GM23338 (cell line): ENCODE measurements around the gene ATG4C. TPM values are rescaled to one million over a fixed set of nuclear protein-coding genes. Genes with fewer than 3 reads are reported as not detected.
A peak's percentile ranks its signal among the peaks of the same experiment; 100 is the strongest.

Experiments
- ATAC-seq: fragments of 200-7000 bp; cut with Tn5 transposase; 3 replicates; pipeline ENCODE4 v1.9.1; 2020
- DNase-seq: peaks from one replicate; pipeline ENCODE4 v3.0.0-alpha.2; 2015; ENCODE audit warnings: low spot score
- H2AFZ ChIP-seq: fragments of 200-600 bp; sonication (generic); 2 replicates; pipeline ENCODE4 v1.8.0; 2016; ENCODE audit warnings: antibody characterized with exemption, mild to moderate bottlenecking, moderate library complexity
- H3F3A ChIP-seq: fragments of 200-600 bp; sonication (generic); replicated peaks from 2 replicates; pipeline ENCODE4 v1.8.0; 2017; ENCODE audit warnings: antibody characterized with exemption, mixed run types, low read depth
- H3K27ac ChIP-seq: fragments of 200-600 bp; sonication (generic); 2 replicates; pipeline ENCODE4 v1.6.1; 2016; ENCODE audit warnings: low read depth
- H3K27me3 ChIP-seq: fragments of 200-600 bp; sonication (generic); 2 replicates; pipeline ENCODE4 v1.8.0; 2016; ENCODE audit warnings: mild to moderate bottlenecking, mixed run types, moderate library complexity; ENCODE audit not compliant: insufficient read depth
- H3K36me3 ChIP-seq: fragments of 200-600 bp; sonication (generic); 2 replicates; pipeline ENCODE4 v1.8.0; 2016; ENCODE audit warnings: mild to moderate bottlenecking; ENCODE audit not compliant: insufficient read depth
- H3K4me1 ChIP-seq: fragments of 200-600 bp; sonication (generic); 2 replicates; pipeline ENCODE4 v1.8.0; 2016; ENCODE audit warnings: mild to moderate bottlenecking, moderate library complexity; ENCODE audit not compliant: insufficient read depth
- H3K4me2 ChIP-seq: fragments of 200-600 bp; sonication (generic); 2 replicates; pipeline ENCODE4 v1.7.1; 2017; ENCODE audit warnings: mixed run types
- H3K4me3 ChIP-seq: fragments of 200-600 bp; sonication (generic); 2 replicates; pipeline ENCODE4 v1.6.1; 2016; ENCODE audit warnings: mixed run types
- H3K79me2 ChIP-seq: fragments of 200-600 bp; sonication (generic); replicated peaks from 2 replicates; pipeline ENCODE4 v1.8.0; 2017; ENCODE audit warnings: mild to moderate bottlenecking; ENCODE audit not compliant: insufficient read depth
- H3K9me2 ChIP-seq: fragments of 200-600 bp; sonication (generic); 2 replicates; pipeline ENCODE4 v1.8.0; 2017; ENCODE audit not compliant: insufficient read depth
- H4K20me1 ChIP-seq: fragments of 200-600 bp; sonication (generic); replicated peaks from 2 replicates; pipeline ENCODE4 v1.8.0; 2017; ENCODE audit warnings: mild to moderate bottlenecking; ENCODE audit not compliant: insufficient read depth
- H3K27ac Mint-ChIP-seq: 2 replicates; pipeline ENCODE4 v1.8.0; 2020; ENCODE audit warnings: inconsistent platforms, mild to moderate bottlenecking, moderate library complexity, mixed read lengths
- H3K27me3 Mint-ChIP-seq: 3 replicates; pipeline ENCODE4 v1.8.0; 2022; ENCODE audit warnings: low read depth, mild to moderate bottlenecking, moderate library complexity, mixed read lengths, inconsistent platforms; ENCODE audit not compliant: insufficient read depth, poor library complexity
- H3K36me3 Mint-ChIP-seq: 3 replicates; pipeline ENCODE4 v1.8.0; 2021; ENCODE audit warnings: low read depth, mild to moderate bottlenecking, inconsistent platforms, moderate library complexity, mixed read lengths
- H3K4me1 Mint-ChIP-seq: 3 replicates; pipeline ENCODE4 v1.8.0; 2020; ENCODE audit warnings: mild to moderate bottlenecking, inconsistent platforms, mixed read lengths
- H3K4me3 Mint-ChIP-seq: 3 replicates; pipeline ENCODE4 v1.8.0; 2021; ENCODE audit warnings: moderate library complexity, mild to moderate bottlenecking, inconsistent platforms, mixed read lengths
- H3K9me3 Mint-ChIP-seq: 3 replicates; pipeline ENCODE4 v1.8.0; 2020; ENCODE audit warnings: moderate library complexity, mild to moderate bottlenecking, inconsistent platforms, mixed read lengths
- CREB1 ChIP-seq: fragments of 250-450 bp; sonication (Bioruptor Pico); IDR thresholded peaks from 2 replicates; pipeline ENCODE4 v1.5.0; 2020; ENCODE audit warnings: low read depth, mild to moderate bottlenecking, moderate library complexity
- EZH2 ChIP-seq: fragments of 200-600 bp; sonication (generic); IDR thresholded peaks from one replicate; pipeline ENCODE4 v1.8.0; 2017; ENCODE audit warnings: antibody characterized with exemption, mild to moderate bottlenecking, low read depth; ENCODE audit not compliant: unreplicated experiment
- JUNB ChIP-seq: IDR thresholded peaks from one replicate; pipeline ENCODE4 v1.6.1; 2016; ENCODE audit warnings: antibody characterized with exemption; ENCODE audit not compliant: unreplicated experiment
- NANOG ChIP-seq: IDR thresholded peaks from 2 replicates; pipeline ENCODE4 v1.6.1; 2016; ENCODE audit warnings: antibody characterized with exemption, borderline replicate concordance
- POLR2AphosphoS5 ChIP-seq: IDR thresholded peaks from 2 replicates; pipeline ENCODE4 v1.6.1; 2016; ENCODE audit warnings: antibody characterized with exemption, low read depth
- REST ChIP-seq: IDR thresholded peaks from one replicate; pipeline ENCODE4 v1.6.1; 2018; ENCODE audit warnings: antibody characterized with exemption; ENCODE audit not compliant: unreplicated experiment
- STAT1 ChIP-seq: IDR thresholded peaks from one replicate; pipeline ENCODE4 v1.6.1; 2016; ENCODE audit warnings: antibody characterized with exemption; ENCODE audit not compliant: unreplicated experiment
- ZNF114 ChIP-seq: fragments of 250-450 bp; sonication (Bioruptor Pico); IDR thresholded peaks from 2 replicates; pipeline ENCODE4 v1.5.0; 2020; ENCODE audit warnings: mild to moderate bottlenecking, moderate library complexity
- ZNF462 ChIP-seq: fragments of 250-450 bp; sonication (Bioruptor Pico); IDR thresholded peaks from 2 replicates; pipeline ENCODE4 v1.5.0; 2020; ENCODE audit warnings: mild to moderate bottlenecking, moderate library complexity
- polyA plus RNA-seq: library from polyadenylated mRNA; unstranded; fragments of >200 nt; fragmentation: Nextera tagmentation; extraction: Ambion mirVana; gene quantifications from 2 replicates; pipeline ENCODE4 v1.2.1, GENCODE V29; 2016
- total RNA-seq: library from RNA; depleted of rRNA; stranded (reverse); fragments of >200 nt; shearing (Covaris generic); gene quantifications from 2 replicates; pipeline ENCODE4 v1.2.3, GENCODE V29; 2014
- TF ChIP-seq, protein P1 (sequence below), 2 experiments: fragments of 200-600 bp in 1 of 2; sonication (generic) in 1 of 2; conservative IDR thresholded peaks; 2 replicates each; pipeline versions ENCODE4 v1.5.1 to v1.6.1; 2016 to 2017; ENCODE audit warnings: antibody characterized with exemption in 2 of 2, low read depth in 2 of 2, mild to moderate bottlenecking in 2 of 2, moderate library complexity in 1 of 2

Gene ATG4C
- total and polyA plus RNA-seq, 2 experiments from 2014 or later = 15.7 to 18.6 TPM

DNA sequence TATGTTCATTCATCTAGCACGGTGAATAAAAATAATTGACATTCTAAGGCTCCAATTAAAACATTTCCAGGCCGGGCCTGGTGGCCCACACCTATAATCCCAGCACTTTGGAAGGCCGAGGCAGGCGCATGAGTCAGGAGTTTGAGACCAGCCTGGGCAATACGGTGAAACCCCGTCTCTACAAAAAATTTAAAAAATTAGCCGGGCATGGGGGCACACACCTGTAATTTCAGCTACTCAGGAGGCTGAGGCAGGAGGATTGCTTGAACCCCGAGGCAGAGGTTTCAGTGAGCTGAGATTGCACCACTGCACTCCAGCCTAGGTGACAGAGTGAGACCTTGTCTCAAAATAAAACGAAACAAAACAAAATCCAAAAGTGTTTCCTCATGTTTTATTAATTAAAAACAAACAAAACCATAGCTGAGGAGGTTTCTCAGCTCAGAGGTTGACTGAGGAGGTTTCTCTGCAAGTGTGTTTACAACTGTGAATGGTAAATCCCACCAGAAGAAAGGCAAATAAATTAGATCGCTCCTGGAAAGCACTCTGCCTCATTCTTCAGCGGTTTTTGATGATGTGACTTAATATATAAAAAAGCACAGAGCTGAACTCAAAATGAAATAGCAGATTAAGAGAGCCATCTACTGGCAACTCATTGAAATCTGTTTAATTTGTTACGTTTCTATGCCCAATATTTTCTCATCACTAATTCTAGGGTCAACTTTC lies 37.7 kb upstream of the ATG4C start:
- Histone ChIP-seq H3K27ac (no peak overlapping the region), H3K36me3 (no peaks in the 10 kb centered on the region), H3K4me3 (no peak overlapping the region), H3K79me2 (no peaks in the 10 kb centered on the region), H3K27me3 (no peaks in the 10 kb centered on the region), H3K4me2 (no peak overlapping the region), H4K20me1 (no peaks in the 10 kb centered on the region), H3K4me1 (peaks cover 5% of the 10 kb centered on the region; the same call in 1 of the 2 replicates), H3F3A (no peaks in the 10 kb centered on the region), H2AFZ (no peak overlapping the region), H3K9me2 (no peaks in the 10 kb centered on the region)
- ATAC-seq (peak; percentile 32; the same call in 2 of the 3 replicates), DNase-seq (peak; percentile 65)
- no peak for TF ChIP-seq ZNF114 (CRISPR knock-in tag)
- TF ChIP-seq, protein P1, sequence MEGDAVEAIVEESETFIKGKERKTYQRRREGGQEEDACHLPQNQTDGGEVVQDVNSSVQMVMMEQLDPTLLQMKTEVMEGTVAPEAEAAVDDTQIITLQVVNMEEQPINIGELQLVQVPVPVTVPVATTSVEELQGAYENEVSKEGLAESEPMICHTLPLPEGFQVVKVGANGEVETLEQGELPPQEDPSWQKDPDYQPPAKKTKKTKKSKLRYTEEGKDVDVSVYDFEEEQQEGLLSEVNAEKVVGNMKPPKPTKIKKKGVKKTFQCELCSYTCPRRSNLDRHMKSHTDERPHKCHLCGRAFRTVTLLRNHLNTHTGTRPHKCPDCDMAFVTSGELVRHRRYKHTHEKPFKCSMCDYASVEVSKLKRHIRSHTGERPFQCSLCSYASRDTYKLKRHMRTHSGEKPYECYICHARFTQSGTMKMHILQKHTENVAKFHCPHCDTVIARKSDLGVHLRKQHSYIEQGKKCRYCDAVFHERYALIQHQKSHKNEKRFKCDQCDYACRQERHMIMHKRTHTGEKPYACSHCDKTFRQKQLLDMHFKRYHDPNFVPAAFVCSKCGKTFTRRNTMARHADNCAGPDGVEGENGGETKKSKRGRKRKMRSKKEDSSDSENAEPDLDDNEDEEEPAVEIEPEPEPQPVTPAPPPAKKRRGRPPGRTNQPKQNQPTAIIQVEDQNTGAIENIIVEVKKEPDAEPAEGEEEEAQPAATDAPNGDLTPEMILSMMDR (conservative IDR thresholded peaks at IDR 0.05; ENCODE audit: low read depth in 2 of 2) = peak; percentile 64 to 79
- H3K9me3 Mint-ChIP-seq = peaks cover 4% of the 10 kb centered on the region; the same call in 2 of the 3 replicates
- H3K4me3 Mint-ChIP-seq = no peak overlapping the region
- H3K4me1 Mint-ChIP-seq = peaks cover 8% of the 10 kb centered on the region; the same call in 2 of the 3 replicates
- H3K36me3 Mint-ChIP-seq = peaks cover 3% of the 10 kb centered on the region; the same call in 1 of the 3 replicates
- H3K27me3 Mint-ChIP-seq = no peaks in the 10 kb centered on the region
- H3K27ac Mint-ChIP-seq = no peak overlapping the region

DNA sequence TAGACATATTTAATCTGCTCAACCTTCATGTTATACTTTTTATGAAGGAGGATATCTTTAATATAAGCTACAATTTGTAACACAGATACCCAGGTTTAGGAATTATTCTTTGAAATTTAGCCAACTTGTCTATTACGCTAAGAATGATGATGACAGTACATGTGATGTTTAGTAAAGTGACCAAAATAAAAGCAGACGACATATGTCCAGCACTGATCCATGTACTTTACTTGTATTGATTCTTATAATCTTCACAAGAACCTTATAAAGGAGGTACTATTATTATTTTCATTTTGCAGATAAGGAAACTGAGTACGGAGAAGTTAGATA lies 37.2 kb upstream of the ATG4C start:
- DNase-seq = no peak
- Histone ChIP-seq H3K27ac (no peak overlapping the region), H3K4me1 (peaks cover 5% of the 10 kb centered on the region; the same call in 1 of the 2 replicates), H3K4me2 (no peak overlapping the region), H3K27me3 (no peaks in the 10 kb centered on the region), H3K36me3 (no peaks in the 10 kb centered on the region), H2AFZ (no peak overlapping the region), H3K4me3 (no peak overlapping the region), H3K9me2 (no peaks in the 10 kb centered on the region), H3K79me2 (no peaks in the 10 kb centered on the region), H3F3A (no peaks in the 10 kb centered on the region), H4K20me1 (no peaks in the 10 kb centered on the region)
- Mint-ChIP-seq H3K4me3 (no peak overlapping the region), H3K36me3 (peaks cover 3% of the 10 kb centered on the region; the same call in 1 of the 3 replicates), H3K9me3 (peaks cover 4% of the 10 kb centered on the region; the same call in 2 of the 3 replicates), H3K27ac (no peak overlapping the region), H3K27me3 (no peaks in the 10 kb centered on the region), H3K4me1 (peaks cover 8% of the 10 kb centered on the region; the same call in 2 of the 3 replicates)
- no peak for ATAC-seq
- TF ChIP-seq REST (no peak), ZNF462 (CRISPR knock-in tag) (no peak), JUNB (no peak), POLR2AphosphoS5 (no peak), STAT1 (no peak), CREB1 (no peak), EZH2 (no peak), ZNF114 (CRISPR knock-in tag) (no peak), NANOG (no peak)
